Lung (tissue), 12 donors: Measurements from ENCODE around the gene TK2. TPM values are rescaled to one million over a fixed set of nuclear protein-coding genes. Genes with fewer than 3 reads are reported as not detected.

Source experiments
- ATAC-seq: fragments of 200-7000 bp; cut with Tn5 transposase; one replicate; pipeline ENCODE4 v1.9.1; 2020; ENCODE audit warnings: moderate number of reproducible peaks; ENCODE audit not compliant: insufficient read depth, low FRiP score
- DNase-seq, 3 donors: peaks; one replicate each; pipeline ENCODE4 v3.0.0-alpha.2; 2013 to 2017
- H3K27ac ChIP-seq, 2 donors: one replicate each; pipeline ENCODE4 v1.5.1; 2013; ENCODE audit warnings: mild to moderate bottlenecking in 2 of 2, moderate library complexity in 2 of 2, control low read depth in 1 of 2, inconsistent platforms in 1 of 2, low read depth in 1 of 2, low read length in 1 of 2
- H3K27me3 ChIP-seq, 3 donors: one replicate each; pipeline ENCODE4 v1.5.1; 2013; ENCODE audit warnings: low read length in 2 of 3; ENCODE audit not compliant: control insufficient read depth in 3 of 3, insufficient read depth in 3 of 3
- H3K36me3 ChIP-seq, 4 donors: one replicate each; pipeline ENCODE4 v1.5.1; 2013; ENCODE audit warnings: low read length in 4 of 4, mild to moderate bottlenecking in 1 of 4, moderate library complexity in 1 of 4; ENCODE audit not compliant: control insufficient read depth in 4 of 4, insufficient read depth in 4 of 4
- H3K4me1 ChIP-seq, 5 donors: one replicate each; pipeline ENCODE4 v1.5.1; 2013; ENCODE audit warnings: low read length in 5 of 5, mild to moderate bottlenecking in 2 of 5, moderate library complexity in 1 of 5; ENCODE audit not compliant: control insufficient read depth in 5 of 5, insufficient read depth in 5 of 5
- H3K4me3 ChIP-seq: one replicate; pipeline ENCODE4 v1.5.1; 2013; ENCODE audit warnings: mild to moderate bottlenecking, control low read depth, moderate library complexity
- H3K9ac ChIP-seq, 2 donors: one replicate each; pipeline ENCODE4 v1.5.1; 2013; ENCODE audit warnings: low read length in 2 of 2, control low read depth in 1 of 2; ENCODE audit not compliant: insufficient read depth in 1 of 2
- H3K9me3 ChIP-seq, 4 donors: one replicate each; pipeline ENCODE4 v1.5.1; 2013; ENCODE audit warnings: low read length in 3 of 4, mild to moderate bottlenecking in 1 of 4, moderate library complexity in 1 of 4; ENCODE audit not compliant: control insufficient read depth in 4 of 4, insufficient read depth in 3 of 4
- CTCF ChIP-seq: IDR thresholded peaks from 2 replicates; pipeline ENCODE4 v1.5.1; 2012; ENCODE audit warnings: mild to moderate bottlenecking; ENCODE audit errors: control extremely low read depth, extremely low read depth
- WGBS, 2 donors: extraction: QIAGEN DNeasy Blood & Tissue Kit; methylation state at CpG; one replicate each; pipeline ENCODE4 v1.1.7; 2013; 5-methylcytosine and 5-hydroxymethylcytosine counted together
- polyA plus RNA-seq, 2 donors: library from polyadenylated mRNA; stranded (reverse); fragments of 200-250 nt; gene quantifications; one replicate each; pipeline ENCODE4 v1.2.1, GENCODE V29; 2013
- total RNA-seq, 2 donors: library from RNA; depleted of rRNA in 1 of 2; stranded (reverse); fragments of >200 nt in 1 of 2; gene quantifications; one replicate each; pipeline ENCODE4 v1.2.1, GENCODE V29; 2014 to 2021
- donor health status: control.
- donor health status: control.
- donor health status: Bipolar disorder and iron deficiency.
- donor health status: healthy.
- donor health status: DM: yes; HTN: yes; CAD: no.

TK2 gene
- total and polyA plus RNA-seq, 4 donors, result 13.1 to 37.7 (median 25.0) TPM

GRCh38 chr16:66542396-66542795, 7.5 kb downstream of the TK2 start:
- Histone ChIP-seq H3K27ac (no peak overlapping the region), H3K4me3 (no peak overlapping the region), H3K9ac (no peak overlapping the region), H3K36me3 (peaks cover 0 to 17% (median 8%) of the 10 kb centered on the region in 4 donors), H3K4me1 (peaks cover 0 to 2% (median 0%) of the 10 kb centered on the region in 5 donors), H3K9me3 (no peaks in the 10 kb centered on the region), H3K27me3 (no peaks in the 10 kb centered on the region)
- ATAC-seq, result no peak
- no peak for DNase-seq
- no peak for TF ChIP-seq CTCF
- 94 to 96% methylated on average over 3 of the region's 3 CpGs for WGBS, 2 donors

GRCh38 chr16:66541388-66542355, 8.2 kb downstream of the TK2 start:
- WGBS, 2 donors, result 80 to 87% methylated on average over 18 of the region's 18 CpGs

GRCh38 chr16:66539623-66540469, 10.1 kb downstream of the TK2 start:
- H3K9ac ChIP-seq, result no peak overlapping the region
- peaks cover 0 to 2% (median 0%) of the 10 kb centered on the region in 5 donors for H3K4me1 ChIP-seq
- WGBS, 2 donors, result 53 to 72% methylated on average over 3 of the region's 3 CpGs
- H3K36me3 ChIP-seq, result peaks cover 2 to 23% (median 17%) of the 10 kb centered on the region in 4 donors
- no peaks in the 10 kb centered on the region for H3K27me3 ChIP-seq
- H3K4me3 ChIP-seq, result no peak overlapping the region
- no peak overlapping the region for H3K27ac ChIP-seq
- DNase-seq (no peak), ATAC-seq (no peak)
- H3K9me3 ChIP-seq, result no peaks in the 10 kb centered on the region
- TF ChIP-seq CTCF, result no peak

More at GRCh38 chr16:66541388-66542355, 8.2 kb downstream of the TK2 start:
- Histone ChIP-seq H3K36me3 (peaks cover under 1 to 22% (median 10%) of the 10 kb centered on the region in 4 donors), H3K27me3 (no peaks in the 10 kb centered on the region), H3K27ac (peak overlapping the region in 1 of 2 donors; percentile 60), H3K4me3 (no peak overlapping the region), H3K4me1 (peaks cover 0 to 2% (median 0%) of the 10 kb centered on the region in 5 donors), H3K9ac (no peak overlapping the region), H3K9me3 (no peaks in the 10 kb centered on the region)
- no peak for TF ChIP-seq CTCF
- ATAC-seq (no peak), DNase-seq (no peak)
